ENCODE measurements around the gene CASP2.
"Not testable (repeated sequence)": the region's sequence is repeated elsewhere in the genome, so short reads cannot be mapped to it uniquely, and the experiment has no call there.

The CASP2 gene

GRCh38 chr7:143265017-143265693 is 23.0 kb upstream of the CASP2 start:
- no peak for DNase-seq

DNA sequence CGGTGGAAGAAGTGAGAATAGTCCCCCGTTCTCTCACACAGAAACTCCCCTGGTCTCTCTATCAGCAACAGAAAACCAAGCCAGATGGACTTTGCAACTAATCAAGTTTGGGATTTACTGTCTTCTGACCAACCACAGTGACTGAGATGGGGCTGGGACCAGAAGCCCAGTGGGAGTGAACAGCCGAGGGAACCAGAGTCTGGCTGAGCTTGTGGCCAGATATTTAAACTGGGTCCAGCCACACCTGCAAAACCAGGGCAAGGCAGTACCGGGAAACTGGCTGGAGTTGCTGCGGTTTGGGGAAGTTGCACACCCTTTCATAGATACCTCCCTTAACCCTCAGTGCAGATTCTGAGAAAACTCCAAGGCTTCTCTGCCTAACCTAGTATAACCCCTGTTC is 18.9 kb upstream of the CASP2 start:
- no peak for DNase-seq

GRCh38 chr7:143271240-143271639 is 16.9 kb upstream of the CASP2 start:
- DNase-seq = no peak

- DNase-seq = no peak
These were observed 15.3 kb upstream of the CASP2 start for GRCh38 chr7:143272871-143273270.

DNA sequence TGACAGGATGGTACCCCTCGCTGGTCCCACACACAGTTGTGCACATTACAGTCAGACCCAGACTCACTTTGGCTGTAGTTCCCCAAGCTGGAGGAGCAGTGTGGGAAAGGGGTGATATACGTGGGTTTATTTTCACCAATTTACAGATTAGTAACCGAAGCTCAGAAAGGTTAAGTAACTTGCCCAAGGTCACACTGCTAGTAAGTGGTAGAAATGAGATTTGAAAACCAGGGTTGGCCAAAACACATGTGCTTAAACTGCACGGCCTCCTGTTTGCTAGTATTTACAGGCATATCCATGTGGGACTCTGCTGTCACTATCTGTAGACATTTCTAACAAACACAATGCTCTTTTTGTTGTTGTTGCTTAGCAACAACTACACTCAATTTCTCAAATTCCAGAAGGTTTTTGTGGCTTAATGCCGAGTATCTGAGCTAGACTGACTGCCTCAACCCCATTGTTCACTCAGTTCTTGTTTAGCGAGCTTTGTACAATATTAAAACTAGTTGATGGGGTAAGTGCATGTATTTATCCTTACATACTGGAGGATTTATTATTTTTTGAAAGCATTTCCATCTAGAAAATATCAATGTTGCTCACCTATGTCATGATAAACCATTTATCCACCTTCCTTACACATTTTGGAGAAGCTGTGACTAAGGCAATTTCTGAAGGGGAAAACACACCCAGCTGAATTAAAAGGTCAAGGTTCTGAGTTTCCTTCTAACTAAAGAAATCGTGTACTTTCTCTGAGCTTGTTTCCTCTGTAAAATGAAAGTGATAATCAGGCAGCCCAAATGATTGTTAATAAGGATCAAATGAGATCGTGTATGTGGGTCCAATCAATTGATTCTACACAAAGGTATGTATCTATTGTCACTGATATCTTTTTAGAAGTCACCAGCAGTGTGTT is 8.7 kb upstream of the CASP2 start:
- DNase-seq = no peak

GRCh38 chr7:143280160-143280559 is 8.0 kb upstream of the CASP2 start:
- no peak for DNase-seq

DNA sequence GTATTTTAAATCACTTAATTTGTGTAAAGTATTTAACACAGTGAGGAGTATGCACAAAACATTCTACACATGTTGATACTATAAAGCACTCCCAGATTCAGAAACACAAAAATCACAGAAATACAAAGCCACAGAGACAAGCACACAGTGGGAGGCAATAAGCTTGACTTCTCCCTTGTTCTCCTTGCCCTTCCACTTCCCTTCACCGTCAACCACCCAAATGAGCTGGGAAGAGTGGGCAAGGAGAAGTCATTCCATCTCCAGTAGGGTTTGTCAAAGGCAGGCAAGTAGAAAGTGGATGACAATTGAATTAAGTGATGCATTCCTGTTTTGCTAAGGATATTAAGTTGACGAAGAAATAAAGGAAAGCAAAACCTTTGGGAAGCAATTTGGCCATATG is 7.6 kb upstream of the CASP2 start:
- no peak for DNase-seq

GRCh38 chr7:143281529-143281928 is 6.6 kb upstream of the CASP2 start:
- DNase-seq = no peak

GRCh38 chr7:143282124-143282523 is 6.0 kb upstream of the CASP2 start:
- no peak for DNase-seq

DNA sequence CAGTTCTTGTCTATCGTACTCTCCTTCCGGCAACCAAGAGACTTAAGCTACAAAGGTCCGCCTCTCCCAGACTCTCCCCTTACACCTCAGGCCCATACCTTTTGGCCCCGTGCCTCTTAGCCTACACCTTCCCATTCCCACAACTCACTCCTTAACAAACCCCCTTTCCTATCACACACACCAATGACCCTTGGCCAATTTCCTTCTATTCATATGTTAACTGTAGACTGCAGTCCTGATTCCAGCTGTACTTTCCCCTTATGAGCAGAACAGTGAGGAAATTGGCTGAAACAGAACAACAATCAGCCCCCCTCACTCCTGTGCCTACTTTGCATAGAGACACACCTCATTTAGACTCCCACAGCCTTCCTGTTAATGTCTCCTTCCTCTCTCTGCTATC is 4.8 kb upstream of the CASP2 start:
- no peak for DNase-seq

- no peak for DNase-seq
These were observed 3.3 kb upstream of the CASP2 start, which contains the start of gene TMEM139 for GRCh38 chr7:143284591-143285469. TMEM139 (plus strand) TSS chr7:143284958; CDS start chr7:143285958, 1,000 bp downstream.

DNA sequence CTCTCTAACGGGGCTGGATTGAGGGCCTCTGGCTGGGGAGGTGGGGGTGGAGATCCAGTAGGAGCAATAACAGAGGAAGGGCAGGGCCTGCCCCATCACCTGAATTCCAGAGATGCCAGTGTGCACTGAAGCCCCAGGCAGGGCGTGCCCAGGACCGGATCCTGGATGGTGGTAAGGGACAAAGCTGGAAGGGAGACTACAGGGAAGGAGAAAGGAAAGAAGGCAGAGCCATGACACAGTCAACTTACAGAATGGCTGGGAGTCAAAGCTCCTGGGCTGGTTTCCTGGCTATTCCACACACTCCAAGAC is 2.7 kb upstream of the CASP2 start:
- no peak for DNase-seq

DNA sequence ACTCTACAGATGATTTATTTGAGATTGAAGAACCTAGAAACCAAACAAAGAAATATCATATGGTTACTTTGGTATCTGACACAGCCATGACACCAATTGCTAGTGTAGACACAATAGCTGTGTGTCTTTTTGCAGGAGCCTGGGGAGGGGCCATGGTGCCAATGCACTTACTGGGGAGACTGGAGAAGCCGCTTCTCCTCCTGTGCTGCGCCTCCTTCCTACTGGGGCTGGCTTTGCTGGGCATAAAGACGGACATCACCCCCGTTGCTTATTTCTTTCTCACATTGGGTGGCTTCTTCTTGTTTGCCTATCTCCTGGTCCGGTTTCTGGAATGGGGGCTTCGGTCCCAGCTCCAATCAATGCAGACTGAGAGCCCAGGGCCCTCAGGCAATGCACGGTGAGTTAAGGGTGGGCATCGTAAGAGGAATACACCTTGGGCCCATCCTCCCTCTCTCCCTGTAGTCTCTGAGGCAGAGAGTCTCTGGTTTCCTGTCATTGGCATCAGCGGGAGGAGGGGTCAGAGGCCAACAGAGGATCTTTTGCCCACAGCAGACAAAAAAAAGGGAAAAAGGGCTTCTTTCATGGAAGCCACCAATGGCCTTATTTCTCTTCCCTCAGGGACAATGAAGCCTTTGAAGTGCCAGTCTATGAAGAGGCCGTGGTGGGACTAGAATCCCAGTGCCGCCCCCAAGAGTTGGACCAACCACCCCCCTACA is 2.2 kb upstream of the CASP2 start:
- no peak for DNase-seq

GRCh38 chr7:143286522-143286890 is 1.6 kb upstream of the CASP2 start:
- DNase-seq = no peak

DNA sequence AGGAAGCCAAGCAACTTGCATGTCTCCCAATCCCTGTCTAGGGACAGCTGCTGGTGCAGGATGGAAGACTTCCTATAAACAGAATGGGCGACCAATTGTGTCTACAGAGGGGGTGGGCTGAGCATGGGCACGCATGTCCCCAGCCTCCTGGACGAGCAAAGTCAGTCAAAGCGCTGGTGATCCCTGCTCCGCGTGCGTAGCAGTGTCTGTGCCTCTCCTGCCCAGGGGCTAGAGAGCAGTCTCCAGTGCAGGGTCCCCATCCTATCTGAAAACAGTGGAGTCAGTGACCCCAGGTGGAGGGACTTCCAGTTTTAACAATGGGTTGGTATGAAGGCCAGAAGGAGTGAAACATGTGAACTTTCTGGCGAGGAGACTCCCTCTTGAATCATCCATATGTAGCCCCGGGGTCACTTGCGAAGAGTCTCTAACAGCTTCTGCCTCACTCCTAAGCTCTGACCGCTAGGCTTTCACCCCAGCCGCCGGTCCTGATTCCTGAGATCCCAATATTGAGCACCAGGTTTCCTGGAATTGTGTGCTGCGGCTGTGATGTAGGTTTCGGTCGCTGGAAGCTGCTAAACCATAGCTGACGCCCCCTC is 714 bp upstream of the CASP2 start:
- DNase-seq = no peak

GRCh38 chr7:143288836-143289235 is 685 bp downstream of the CASP2 start:
- DNase-seq = no peak

DNA sequence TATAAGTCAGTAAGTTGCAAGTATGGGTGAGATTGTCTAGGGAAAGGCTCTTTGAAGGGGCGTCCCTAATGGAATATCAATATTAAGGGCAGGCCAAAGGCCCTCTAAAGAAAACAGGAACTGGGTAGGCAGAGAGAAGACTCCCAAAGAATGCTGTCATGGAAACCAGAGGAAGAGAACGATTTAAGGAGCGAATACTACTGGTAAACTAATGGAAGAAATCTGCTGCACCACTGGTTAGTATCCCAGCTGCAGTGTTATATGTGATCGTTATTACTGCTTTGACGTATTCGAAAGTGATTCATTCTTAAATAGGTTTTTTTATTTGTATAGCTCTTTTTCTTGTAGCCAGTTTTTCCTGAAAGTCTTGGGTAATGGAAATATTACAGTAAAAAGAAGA is 1.3 kb downstream of the CASP2 start:
- no peak for DNase-seq

DNA sequence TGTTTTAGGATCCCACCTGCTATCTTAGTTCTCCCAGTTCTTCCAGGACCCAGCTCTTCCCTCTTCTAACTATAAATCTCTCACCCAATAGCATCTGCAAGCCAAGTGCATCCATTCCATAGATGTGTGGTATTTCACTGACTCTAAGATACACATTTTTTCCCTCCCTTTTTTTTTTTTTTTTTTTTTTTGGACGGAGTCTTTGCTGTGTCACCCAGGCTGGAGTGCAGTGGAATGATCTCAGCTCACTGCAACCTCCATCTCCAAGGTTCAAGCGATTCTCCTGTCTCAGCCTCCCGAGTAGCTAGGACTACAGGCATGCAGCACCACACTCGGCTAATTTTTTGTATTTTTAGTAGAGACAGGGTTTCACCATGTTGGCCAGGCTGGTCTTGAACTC is 1.7 kb downstream of the CASP2 start:
- DNase-seq = not testable (repeated sequence)

DNA sequence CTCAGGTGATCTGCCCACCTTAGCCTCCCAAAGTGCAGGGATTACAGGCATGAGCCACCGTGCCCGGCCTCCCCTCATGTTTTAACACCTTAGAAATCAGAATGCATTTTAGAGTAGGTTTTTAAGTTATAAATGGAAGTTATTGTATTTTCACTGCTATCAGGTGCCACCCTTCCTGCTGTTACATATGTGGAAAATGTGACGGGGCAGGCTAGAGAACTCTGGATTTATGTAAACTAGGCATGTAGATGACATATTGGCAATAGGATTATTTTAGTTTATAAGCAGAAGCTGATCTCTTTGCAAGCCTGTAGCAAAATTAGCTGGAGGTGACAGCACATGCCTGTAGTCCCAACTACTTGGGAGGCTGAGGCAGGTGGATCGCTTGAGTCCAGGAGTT is 2.1 kb downstream of the CASP2 start:
- no peak for DNase-seq

DNA sequence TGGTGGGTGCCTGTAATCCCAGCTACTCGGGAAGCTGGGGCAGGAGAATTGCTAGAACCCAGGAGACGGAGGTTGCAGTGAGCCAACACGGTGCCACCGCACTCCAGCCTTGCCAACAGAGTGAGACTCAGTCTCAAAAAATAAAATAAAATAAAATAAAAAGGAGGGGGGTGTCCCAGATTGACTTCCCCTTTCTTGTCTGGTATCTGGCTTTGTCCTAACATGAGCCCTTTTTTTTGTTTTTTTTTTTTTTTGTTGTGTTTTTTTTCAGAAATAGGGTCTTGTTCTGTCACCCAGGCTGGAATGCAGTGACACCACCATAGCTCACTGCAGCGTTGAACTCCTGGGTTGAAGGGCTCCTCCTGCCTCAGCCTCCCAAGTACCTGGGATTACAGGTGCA is 4.7 kb downstream of the CASP2 start:
- DNase-seq = no peak

GRCh38 chr7:143295870-143296269 is 7.7 kb downstream of the CASP2 start:
- DNase-seq = no peak

DNA sequence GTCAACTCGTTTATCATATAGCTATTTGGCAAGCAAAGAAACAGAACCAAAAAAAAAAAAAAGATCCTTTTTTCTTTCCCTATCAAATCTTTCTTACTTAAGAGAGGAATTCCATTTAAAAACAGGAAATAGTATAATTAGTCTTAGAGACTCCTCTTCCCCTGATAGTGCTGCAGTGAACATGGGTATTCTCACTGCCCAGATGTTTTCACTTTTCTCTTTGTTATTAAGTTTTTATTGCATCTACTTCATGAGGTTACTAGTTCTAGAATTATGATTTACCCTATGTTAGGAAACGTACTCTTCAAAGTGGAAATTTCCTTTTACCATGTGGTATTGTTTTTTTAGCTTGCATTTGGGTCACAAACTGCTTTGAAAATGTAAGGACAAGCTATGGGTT is 8.5 kb downstream of the CASP2 start:
- no peak for DNase-seq

GRCh38 chr7:143299346-143299745 is 11.2 kb downstream of the CASP2 start:
- no peak for DNase-seq

All from stimulated activated CD8-positive, alpha-beta memory T cell treated with anti-CD3 and anti-CD28 coated beads, Interleukin-4, amount 100 ng/mL, for 48 hours (primary cell).